Vagina (tissue), 2 donors: ENCODE data around the gene CIBAR2. TPM values are rescaled to one million over a fixed set of nuclear protein-coding genes. Genes with fewer than 3 reads are reported as not detected.

Experiments used
- DNase-seq, 2 donors: peaks; one replicate each; pipeline ENCODE4 v3.0.0-alpha.2; 2017; ENCODE audit errors: extremely low spot score in 2 of 2
- H3K27ac ChIP-seq: fragments of 200-600 bp; sonication (generic); one replicate; pipeline ENCODE4 v1.5.1; 2019
- H3K27me3 ChIP-seq: fragments of 200-600 bp; sonication (generic); one replicate; pipeline ENCODE4 v1.5.1; 2019
- H3K36me3 ChIP-seq, 2 donors: fragments of 200-600 bp; sonication (generic); one replicate each; pipeline ENCODE4 v1.5.1; 2017 to 2019
- H3K4me1 ChIP-seq: fragments of 200-600 bp; sonication (generic); one replicate; pipeline ENCODE4 v1.5.1; 2019
- H3K4me3 ChIP-seq, 2 donors: fragments of 200-600 bp; sonication (generic); 1 replicate in 1 of 2; 2 replicates in 1 of 2; pipeline ENCODE4 v1.5.1; 2016 to 2019
- H3K9me3 ChIP-seq: fragments of 200-600 bp; sonication (generic); one replicate; pipeline ENCODE4 v1.5.1; 2019
- CTCF ChIP-seq, 3 experiments: fragments of 450-650 bp in 2 of 3; fragments of 200-600 bp in 1 of 3; sonication (generic) in 1 of 3; IDR thresholded peaks; one replicate each; pipeline ENCODE4 v1.5.1; 2017 to 2019; ENCODE audit warnings: antibody characterized with exemption in 3 of 3, mild to moderate bottlenecking in 2 of 3, moderate library complexity in 2 of 3
- POLR2A ChIP-seq, 2 donors: fragments of 450-650 bp; IDR thresholded peaks; one replicate each; pipeline ENCODE4 v1.6.1; 2017; ENCODE audit warnings: antibody characterized with exemption in 2 of 2, mild to moderate bottlenecking in 2 of 2, moderate library complexity in 2 of 2
- POLR2AphosphoS5 ChIP-seq, 2 donors: sonication (generic); formaldehyde crosslinking; IDR thresholded peaks; one replicate each; pipeline ENCODE4 v1.9.0; 2017; ENCODE audit warnings: antibody characterized with exemption in 2 of 2, mild to moderate bottlenecking in 2 of 2, low read depth in 1 of 2; ENCODE audit not compliant: insufficient read depth in 1 of 2
- intact Hi-C: fragments of 100-400 bp; cut with DNase I; formaldehyde crosslinking; loops from one replicate; pipeline ENCODE4 v1.15.1; 2023
- total RNA-seq: library from RNA; depleted of rRNA; stranded (reverse); fragments of >200 nt; gene quantifications from one replicate; pipeline ENCODE4 v1.2.3, GENCODE V29; 2016

The CIBAR2 gene
- total RNA-seq, 1 donor from 2014 or later: not detected

GRCh38 chr16:85078952-85079351 is 33.3 kb downstream of the CIBAR2 start:
- Histone ChIP-seq H3K9me3 (no peaks in the 10 kb centered on the region), H3K27me3 (no peaks in the 10 kb centered on the region), H3K4me1 (no peaks in the 10 kb centered on the region), H3K27ac (no peak overlapping the region), H3K36me3 (peaks cover 3 to 49% of the 10 kb centered on the region in 2 donors), H3K4me3 (no peak overlapping the region)
- TF ChIP-seq POLR2AphosphoS5 (IDR thresholded peaks at IDR 0.05; ENCODE audit: insufficient read depth in 1 of 2, low read depth in 1 of 2) (no peak), POLR2A (IDR thresholded peaks at IDR 0.05) (no peak), CTCF (IDR thresholded peaks at IDR 0.05) (no peak)
- intact Hi-C loops: no loop called here
- no peak for DNase-seq

- H3K4me3 ChIP-seq: no peak overlapping the region
- H3K27ac ChIP-seq: no peak overlapping the region
- H3K4me1 ChIP-seq: peaks cover 3% of the 10 kb centered on the region
- intact Hi-C loops: no loop called here
- H3K36me3 ChIP-seq: peaks cover 3 to 49% of the 10 kb centered on the region in 2 donors
- H3K27me3 ChIP-seq: no peaks in the 10 kb centered on the region
- TF ChIP-seq POLR2A (IDR thresholded peaks at IDR 0.05): no peak
- TF ChIP-seq CTCF (IDR thresholded peaks at IDR 0.05): no peak
- no peak for TF ChIP-seq POLR2AphosphoS5 (IDR thresholded peaks at IDR 0.05; ENCODE audit: insufficient read depth in 1 of 2, low read depth in 1 of 2)
- DNase-seq: no peak
- H3K9me3 ChIP-seq: no peaks in the 10 kb centered on the region
Observed at GRCh38 chr16:85078226-85078625, 34.0 kb downstream of the CIBAR2 start.

- Histone ChIP-seq H3K9me3 (no peaks in the 10 kb centered on the region), H3K36me3 (peaks cover 3 to 49% of the 10 kb centered on the region in 2 donors), H3K4me1 (peaks cover 8% of the 10 kb centered on the region), H3K27me3 (no peaks in the 10 kb centered on the region), H3K27ac (no peak overlapping the region), H3K4me3 (no peak overlapping the region)
- no peak for TF ChIP-seq POLR2A (IDR thresholded peaks at IDR 0.05)
- TF ChIP-seq POLR2AphosphoS5 (IDR thresholded peaks at IDR 0.05; ENCODE audit: insufficient read depth in 1 of 2, low read depth in 1 of 2): no peak
- TF ChIP-seq CTCF (IDR thresholded peaks at IDR 0.05): no peak
- DNase-seq: no peak
- intact Hi-C loops: no loop called here
Observed at GRCh38 chr16:85077576-85078125, 34.6 kb downstream of the CIBAR2 start.

GRCh38 chr16:85077039-85077438 is 35.2 kb downstream of the CIBAR2 start:
- DNase-seq: no peak
- peaks cover 3 to 49% of the 10 kb centered on the region in 2 donors for H3K36me3 ChIP-seq
- no peak overlapping the region for H3K4me3 ChIP-seq
- H3K4me1 ChIP-seq: peaks cover 11% of the 10 kb centered on the region
- no peaks in the 10 kb centered on the region for H3K9me3 ChIP-seq
- no peak overlapping the region for H3K27ac ChIP-seq
- intact Hi-C loops: no loop called here
- no peaks in the 10 kb centered on the region for H3K27me3 ChIP-seq
- TF ChIP-seq CTCF (IDR thresholded peaks at IDR 0.05) (no peak), POLR2A (IDR thresholded peaks at IDR 0.05) (no peak), POLR2AphosphoS5 (IDR thresholded peaks at IDR 0.05; ENCODE audit: insufficient read depth in 1 of 2, low read depth in 1 of 2) (no peak)

- Histone ChIP-seq H3K36me3 (peaks cover 3 to 37% of the 10 kb centered on the region in 2 donors), H3K27ac (no peak overlapping the region), H3K4me1 (peaks cover 11% of the 10 kb centered on the region), H3K9me3 (no peaks in the 10 kb centered on the region), H3K27me3 (no peaks in the 10 kb centered on the region), H3K4me3 (no peak overlapping the region)
- no peak for TF ChIP-seq CTCF (IDR thresholded peaks at IDR 0.05)
- no peak for TF ChIP-seq POLR2A (IDR thresholded peaks at IDR 0.05)
- no peak for TF ChIP-seq POLR2AphosphoS5 (IDR thresholded peaks at IDR 0.05; ENCODE audit: insufficient read depth in 1 of 2, low read depth in 1 of 2)
- intact Hi-C loops: no loop called here
- no peak for DNase-seq
Observed at GRCh38 chr16:85075236-85075924, 36.9 kb downstream of the CIBAR2 start.
